GM04504 (cell line): ENCODE data around the gene PIEZO1.

Source experiments
- DNase-seq: peaks from one replicate; pipeline ENCODE4 v3.0.0-alpha.2; 2012; ENCODE audit warnings: low read depth

Gene PIEZO1

GRCh38 chr16:88736088-88736487 lies 48.9 kb downstream of the PIEZO1 start:
- DNase-seq, result no peak

- DNase-seq, result no peak
Observed at GRCh38 chr16:88735616-88736015, 49.4 kb downstream of the PIEZO1 start.

GRCh38 chr16:88735121-88735520 lies 49.9 kb downstream of the PIEZO1 start:
- no peak for DNase-seq

- DNase-seq, result no peak
Observed at GRCh38 chr16:88734361-88734728, 50.7 kb downstream of the PIEZO1 start.

- DNase-seq, result no peak
Observed at GRCh38 chr16:88733630-88734360, 51.2 kb downstream of the PIEZO1 start.

- no peak for DNase-seq
Observed at GRCh38 chr16:88732961-88733294, 52.1 kb downstream of the PIEZO1 start.

GRCh38 chr16:88732172-88732960 lies 52.7 kb downstream of the PIEZO1 start:
- no peak for DNase-seq

- DNase-seq, result no peak
Observed at GRCh38 chr16:88731699-88732098, 53.3 kb downstream of the PIEZO1 start.

GRCh38 chr16:88730632-88731607 lies 54.1 kb downstream of the PIEZO1 start:
- DNase-seq, result no peak

- no peak for DNase-seq
Observed at GRCh38 chr16:88727871-88728270, 57.1 kb downstream of the PIEZO1 start.

- no peak for DNase-seq
Observed at GRCh38 chr16:88726981-88727380, 58.0 kb downstream of the PIEZO1 start.

- DNase-seq, result no peak
Observed at GRCh38 chr16:88726408-88726749, 58.6 kb downstream of the PIEZO1 start.

GRCh38 chr16:88725609-88726407 lies 59.2 kb downstream of the PIEZO1 start:
- no peak for DNase-seq

- DNase-seq, result no peak
Observed at GRCh38 chr16:88724855-88725555, 60.0 kb downstream of the PIEZO1 start.

- DNase-seq, result no peak
Observed at GRCh38 chr16:88723911-88724310, 61.1 kb downstream of the PIEZO1 start.

- no peak for DNase-seq
Observed at GRCh38 chr16:88723507-88723887, 61.5 kb downstream of the PIEZO1 start.

GRCh38 chr16:88722784-88723506 lies 62.1 kb downstream of the PIEZO1 start:
- no peak for DNase-seq

- no peak for DNase-seq
Observed at GRCh38 chr16:88721815-88722755, 62.9 kb downstream of the PIEZO1 start.

- DNase-seq, result no peak
Observed at GRCh38 chr16:88721236-88721635, 63.8 kb downstream of the PIEZO1 start.
